HCT116 (cell line): ENCODE measurements around the gene FOXO3. TPM values are rescaled to one million over a fixed set of nuclear protein-coding genes. Genes with fewer than 3 reads are reported as not detected.

Experiments used
- ATAC-seq: fragments of 200-7000 bp; cut with Tn5 transposase; 2 replicates; pipeline ENCODE4 v1.9.1; 2020; ENCODE audit warnings: mild to moderate bottlenecking, moderate library complexity
- BruUV-seq: library from RNA; stranded (reverse); fragments of 400-500 nt; replicated peaks from 2 replicates; lab custom pipeline; 2021; lab: Mats Ljungman, UMichigan
- CTCF ChIA-PET: fragments of 300-600 bp; sonication (Branson Sonifier 250); formaldehyde crosslinking; loops from one replicate; lab custom pipeline; 2021; ENCODE audit warnings: antibody characterized with exemption; lab: Charles Lee
- POLR2A ChIA-PET: fragments of 300-600, 350-600 bp; sonication (Branson Sonifier 250); formaldehyde crosslinking; loops from one replicate; lab custom pipeline; 2021; ENCODE audit warnings: antibody characterized with exemption; lab: Charles Lee
- RAD21 ChIA-PET, 2 experiments: fragments of 300-600 bp; sonication (Branson Sonifier 250); formaldehyde crosslinking; loops; one replicate each; lab custom pipeline; 2023; ENCODE audit warnings: low total read pairs in 2 of 2; ENCODE audit not compliant: uncharacterized antibody in 2 of 2, unreplicated experiment in 2 of 2, low non-redundant PET in 1 of 2; lab: Charles Lee
- DNase-seq: peaks from one replicate; pipeline ENCODE4 v3.0.0-alpha.2; 2010; ENCODE audit warnings: low read depth, low spot score
- H2AFZ ChIP-seq: fragments of 200-600 bp; shearing (Covaris generic), sonication (generic); 2 replicates; pipeline ENCODE4 v1.6.1; 2017; ENCODE audit warnings: low read depth, mixed run types, mixed read lengths, antibody characterized with exemption, low read length; ENCODE audit not compliant: poor library complexity, severe bottlenecking
- H3K27ac ChIP-seq: 2 replicates; pipeline ENCODE4 v1.5.1; 2012; ENCODE audit warnings: low read depth, low read length
- H3K27me3 ChIP-seq: fragments of 200-600 bp; sonication (generic); 2 replicates; pipeline ENCODE4 v1.6.1; 2016; ENCODE audit warnings: mixed run types, low read length, mixed read lengths; ENCODE audit not compliant: insufficient read depth
- H3K36me3 ChIP-seq, 2 experiments: fragments of 200-500 bp in 1 of 2; fragments of 200-600 bp in 1 of 2; sonication (Bioruptor generic) in 1 of 2; sonication (generic) in 1 of 2; 2 replicates each; pipeline versions ENCODE4 v1.5.1 to v1.6.1; 2014 to 2016; ENCODE audit warnings: low read length in 2 of 2, inconsistent platforms in 1 of 2, mixed read lengths in 1 of 2, mixed run types in 1 of 2; ENCODE audit not compliant: insufficient read depth in 2 of 2, control insufficient read depth in 1 of 2
- H3K4me1 ChIP-seq, 2 experiments: fragments of 200-600 bp in 1 of 2; sonication (generic) in 1 of 2; 2 replicates each; pipeline versions ENCODE4 v1.5.1 to v1.6.1; 2012 to 2017; ENCODE audit warnings: low read length in 2 of 2, inconsistent platforms in 1 of 2, mild to moderate bottlenecking in 1 of 2, mixed read lengths in 1 of 2, mixed run types in 1 of 2, moderate library complexity in 1 of 2; ENCODE audit not compliant: insufficient read depth in 2 of 2, control insufficient read depth in 1 of 2
- H3K4me2 ChIP-seq: fragments of 200-600 bp; sonication (generic); 2 replicates; pipeline ENCODE4 v1.6.1; 2017; ENCODE audit warnings: mixed run types, low read length, mixed read lengths
- H3K4me3 ChIP-seq, 2 experiments: fragments of 200-600 bp in 1 of 2; sonication (generic) in 1 of 2; replicated peaks in 1 of 2; 2 replicates each; pipeline ENCODE4 v1.5.1; 2011 to 2016; ENCODE audit warnings: low read length in 2 of 2, control low read depth in 1 of 2, low read depth in 1 of 2, mild to moderate bottlenecking in 1 of 2, mixed read lengths in 1 of 2, mixed run types in 1 of 2
- H3K79me2 ChIP-seq: fragments of 200-600 bp; sonication (generic); 2 replicates; pipeline ENCODE4 v1.6.1; 2017; ENCODE audit warnings: mild to moderate bottlenecking, mixed run types, low read length, moderate library complexity, mixed read lengths; ENCODE audit not compliant: insufficient read depth
- H3K9ac ChIP-seq: fragments of 200-600 bp; sonication (generic); 2 replicates; pipeline ENCODE4 v1.6.1; 2016; ENCODE audit warnings: low read length, mixed read lengths
- H3K9me2 ChIP-seq: fragments of 200-600 bp; sonication (generic), shearing (Covaris generic); 2 replicates; pipeline ENCODE4 v1.6.1; 2017; ENCODE audit warnings: mixed run types, mild to moderate bottlenecking, moderate library complexity; ENCODE audit not compliant: insufficient read depth
- H3K9me3 ChIP-seq, 2 experiments: fragments of 200-500 bp in 1 of 2; fragments of 200-600 bp in 1 of 2; sonication (Bioruptor generic) in 1 of 2; sonication (generic) in 1 of 2; 2 replicates each; pipeline ENCODE4 v1.6.1; 2014 to 2017; ENCODE audit warnings: low read length in 2 of 2, mixed read lengths in 2 of 2, inconsistent platforms in 1 of 2, low read depth in 1 of 2, mild to moderate bottlenecking in 1 of 2, mixed run types in 1 of 2, moderate library complexity in 1 of 2; ENCODE audit not compliant: control insufficient read depth in 1 of 2, insufficient read depth in 1 of 2
- H4K20me1 ChIP-seq: fragments of 200-600 bp; sonication (generic), shearing (Covaris generic); 2 replicates; pipeline ENCODE4 v1.6.1; 2017; ENCODE audit warnings: mixed run types, mild to moderate bottlenecking, moderate library complexity; ENCODE audit not compliant: insufficient read depth
- ATF3 ChIP-seq: IDR thresholded peaks from 2 replicates; pipeline ENCODE4 v1.6.1; 2012
- CBX3 ChIP-seq: IDR thresholded peaks from 2 replicates; pipeline ENCODE4 v1.6.1; 2012; ENCODE audit warnings: low read depth
- ELF1 ChIP-seq: IDR thresholded peaks from 2 replicates; pipeline ENCODE4 v1.6.1; 2012; ENCODE audit warnings: low read depth, borderline replicate concordance
- EZH2 ChIP-seq: fragments of 200-600 bp; sonication (generic); IDR thresholded peaks from 2 replicates; pipeline ENCODE4 v1.6.1; 2017; ENCODE audit warnings: antibody characterized with exemption, mixed run types
- EZH2phosphoT487 ChIP-seq: fragments of 200-600 bp; IDR thresholded peaks from 2 replicates; pipeline ENCODE4 v1.6.1; 2018; ENCODE audit warnings: antibody characterized with exemption, borderline replicate concordance
- FOSL1 ChIP-seq: IDR thresholded peaks from 2 replicates; pipeline ENCODE4 v1.6.1; 2012; ENCODE audit warnings: low read depth
- JUND ChIP-seq: IDR thresholded peaks from 2 replicates; pipeline ENCODE4 v1.6.1; 2012
- MAX ChIP-seq: IDR thresholded peaks from 2 replicates; pipeline ENCODE4 v1.6.1; 2012
- RAD21 ChIP-seq: IDR thresholded peaks from 2 replicates; pipeline ENCODE4 v1.6.1; 2012; ENCODE audit warnings: low read depth, mild to moderate bottlenecking
- REST ChIP-seq: IDR thresholded peaks from 2 replicates; pipeline ENCODE4 v1.6.1; 2012; ENCODE audit warnings: low read depth
- SIN3A ChIP-seq: IDR thresholded peaks from 2 replicates; pipeline ENCODE4 v1.6.1; 2012; ENCODE audit warnings: low read depth
- SRF ChIP-seq: IDR thresholded peaks from 2 replicates; pipeline ENCODE4 v1.6.1; 2012; ENCODE audit warnings: low read depth
- TCF7L2 ChIP-seq: IDR thresholded peaks from 2 replicates; pipeline ENCODE4 v1.7.0; 2011; ENCODE audit warnings: borderline replicate concordance, inconsistent platforms; ENCODE audit not compliant: insufficient read depth, insufficient read length; ENCODE audit errors: extremely low read depth
- YY1 ChIP-seq: IDR thresholded peaks from 2 replicates; pipeline ENCODE4 v1.6.1; 2011; ENCODE audit warnings: low read length, low read depth, moderate library complexity, mild to moderate bottlenecking; ENCODE audit not compliant: insufficient replicate concordance; ENCODE audit errors: extremely low read depth
- ZFX ChIP-seq: fragments of 450-650 bp; IDR thresholded peaks from 2 replicates; pipeline ENCODE4 v1.6.1; 2017
- ZNF274 ChIP-seq: fragments of 200-500 bp; sonication (Bioruptor generic); IDR thresholded peaks from 2 replicates; pipeline ENCODE4 v1.6.1; 2014; ENCODE audit warnings: mild to moderate bottlenecking, low read depth, low read length, inconsistent platforms
- intact Hi-C: fragments of 100-400 bp; cut with micrococcal nuclease; formaldehyde crosslinking; loops from 2 replicates; pipeline ENCODE4 v1.10.0; 2022
- total RNA-seq: library from RNA; stranded (reverse); gene quantifications from one replicate; pipeline ENCODE4 v1.2.1, GENCODE V29; 2021; ENCODE audit not compliant: unreplicated experiment

The FOXO3 gene
- total RNA-seq, 1 experiment from 2014 or later = 40.0 TPM

- H3K4me3 ChIP-seq = no peak overlapping the region
- no TSS peak for BruUV-seq
- H3K4me2 ChIP-seq = no peak overlapping the region
- H3K4me1 ChIP-seq = peaks cover 21 to 26% of the 10 kb centered on the region in 2 experiments
- ATAC-seq (no peak), DNase-seq (no peak)
- H3K9me2 ChIP-seq = 0 out of 2 replicates have a peak, but pooled peaks cover 5% of the 10 kb centered on the region
- intact Hi-C loops = no loop called here
- H3K9me3 ChIP-seq = no peaks in the 10 kb centered on the region
- no peaks in the 10 kb centered on the region for H3K79me2 ChIP-seq
- POLR2A ChIA-PET = no interaction called here
- H3K9ac ChIP-seq = no peak overlapping the region
- H3K27me3 ChIP-seq = no peaks in the 10 kb centered on the region
- no peaks in the 10 kb centered on the region for H4K20me1 ChIP-seq
- CTCF ChIA-PET = no interaction called here
- RAD21 ChIA-PET = no interaction called here
- H3K36me3 ChIP-seq = no peaks in the 10 kb centered on the region
- TF ChIP-seq FOSL1 (no peak), RAD21 (no peak), EZH2 (no peak), ELF1 (no peak), EZH2phosphoT487 (no peak), ZFX (no peak)
- H2AFZ ChIP-seq = no peak overlapping the region
- H3K27ac ChIP-seq = no peak overlapping the region
Observed at GRCh38 chr6:108693430-108694154, 132.9 kb downstream of the FOXO3 start.

- ATAC-seq = no peak
- CTCF ChIA-PET = no interaction called here
- H3K4me3 ChIP-seq = no peak overlapping the region
- TF ChIP-seq REST (no peak), EZH2 (no peak), SIN3A (no peak), TCF7L2 (no peak), YY1 (no peak), ZNF274 (no peak), EZH2phosphoT487 (no peak), JUND (no peak), ATF3 (no peak), ZFX (no peak), CBX3 (no peak), MAX (no peak), FOSL1 (no peak), SRF (no peak)
Observed at GRCh38 chr6:108694816-108695215, 134.1 kb downstream of the FOXO3 start.

More at GRCh38 chr6:108694816-108695215, 134.1 kb downstream of the FOXO3 start:
- no TSS peak for BruUV-seq
- H3K9ac ChIP-seq = no peak overlapping the region
- no peaks in the 10 kb centered on the region for H4K20me1 ChIP-seq
- RAD21 ChIA-PET = no interaction called here
- POLR2A ChIA-PET = no interaction called here
- no peak overlapping the region for H3K27ac ChIP-seq
- no peak for DNase-seq
- H3K9me3 ChIP-seq = no peaks in the 10 kb centered on the region
- no peaks in the 10 kb centered on the region for H3K79me2 ChIP-seq
- 0 out of 2 replicates have a peak, but pooled peaks cover 5% of the 10 kb centered on the region for H3K9me2 ChIP-seq
- peaks cover 9 to 14% of the 10 kb centered on the region in 2 experiments; a peak in 3 of 4 replicates for H3K4me1 ChIP-seq
- no peaks in the 10 kb centered on the region for H3K36me3 ChIP-seq
- no peaks in the 10 kb centered on the region for H3K27me3 ChIP-seq
- intact Hi-C loops = no loop called here
- no peak overlapping the region for H2AFZ ChIP-seq
- H3K4me2 ChIP-seq = no peak overlapping the region
